HepG2 (cell line): Measurements from ENCODE around the gene PEMT. TPM values are rescaled to one million over a fixed set of nuclear protein-coding genes. Genes with fewer than 3 reads are reported as not detected.

Experiments used
- EEA1 ChIP-seq: sonication (generic); formaldehyde crosslinking; IDR thresholded peaks from 2 replicates; pipeline ENCODE4 v1.5.1; 2020; ENCODE audit warnings: mild to moderate bottlenecking, missing genetic modification reagents, borderline replicate concordance
- HMG20A ChIP-seq: IDR thresholded peaks from 2 replicates; pipeline ENCODE4 v1.6.1; 2016; ENCODE audit warnings: borderline replicate concordance
- HNRNPK ChIP-seq: fragments of 200-400 bp; formaldehyde crosslinking; IDR thresholded peaks from 2 replicates; pipeline ENCODE4 v1.6.1; 2018; ENCODE audit warnings: low read length, low read depth, moderate library complexity, mild to moderate bottlenecking; ENCODE audit not compliant: poor library complexity, severe bottlenecking
- KLF12 ChIP-seq: sonication (generic); formaldehyde crosslinking; IDR thresholded peaks from 2 replicates; pipeline ENCODE4 v1.4.0; 2020; ENCODE audit warnings: missing genetic modification reagents, borderline replicate concordance
- MEF2D ChIP-seq: sonication (generic); formaldehyde crosslinking; IDR thresholded peaks from 2 replicates; pipeline ENCODE4 v1.5.1; 2020; ENCODE audit warnings: mild to moderate bottlenecking, missing genetic modification reagents
- MZF1 ChIP-seq: sonication (generic); formaldehyde crosslinking; IDR thresholded peaks from 2 replicates; pipeline ENCODE4 v1.8.1; 2023; ENCODE audit warnings: mild to moderate bottlenecking, missing genetic modification reagents, borderline replicate concordance
- SNAPC5 ChIP-seq: sonication (generic); formaldehyde crosslinking; IDR thresholded peaks from 2 replicates; pipeline ENCODE4 v1.8.1; 2023; ENCODE audit warnings: mild to moderate bottlenecking, missing genetic modification reagents, borderline replicate concordance
- SOX13 ChIP-seq, 3 experiments: fragments of 450-650 bp in 1 of 3; sonication (generic) in 1 of 3; formaldehyde crosslinking in 1 of 3; IDR thresholded peaks in 2 of 3; conservative IDR thresholded peaks in 1 of 3; 2 replicates each; pipeline versions ENCODE4 v1.5.0 to v1.6.1; 2016 to 2020; ENCODE audit warnings: antibody characterized with exemption in 1 of 3, mild to moderate bottlenecking in 1 of 3, missing compliant biosample characterization in 1 of 3, missing genetic modification reagents in 1 of 3, moderate library complexity in 1 of 3
- SOX6 ChIP-seq, 2 experiments: fragments of 450-650 bp in 1 of 2; sonication (generic) in 1 of 2; formaldehyde crosslinking in 1 of 2; IDR thresholded peaks; 2 replicates each; pipeline versions ENCODE4 v1.4.0 to v1.6.1; 2017 to 2020; ENCODE audit warnings: antibody characterized with exemption in 1 of 2, mild to moderate bottlenecking in 1 of 2, missing genetic modification reagents in 1 of 2
- SPEN ChIP-seq: sonication (generic); formaldehyde crosslinking; IDR thresholded peaks from 2 replicates; pipeline ENCODE4 v1.5.1; 2020; ENCODE audit warnings: low read depth, mild to moderate bottlenecking, missing genetic modification reagents
- THAP8 ChIP-seq: sonication (generic); formaldehyde crosslinking; IDR thresholded peaks from 2 replicates; pipeline ENCODE4 v1.5.1; 2020; ENCODE audit warnings: missing genetic modification reagents, mild to moderate bottlenecking, borderline replicate concordance
- USF2 ChIP-seq, 2 experiments: sonication (generic) in 1 of 2; formaldehyde crosslinking in 1 of 2; IDR thresholded peaks; 2 replicates each; pipeline versions ENCODE4 v1.5.1 to v1.6.1; 2011 to 2020; ENCODE audit warnings: borderline replicate concordance in 1 of 2, low read depth in 1 of 2, low read length in 1 of 2, mild to moderate bottlenecking in 1 of 2, missing genetic modification reagents in 1 of 2, moderate library complexity in 1 of 2
- ZBTB42 ChIP-seq: sonication (generic); formaldehyde crosslinking; IDR thresholded peaks from 2 replicates; pipeline ENCODE4 v1.5.0; 2020; ENCODE audit warnings: mild to moderate bottlenecking, missing genetic modification reagents
- ZEB1 ChIP-seq: IDR thresholded peaks from 2 replicates; pipeline ENCODE4 v1.6.1; 2012; ENCODE audit warnings: mild to moderate bottlenecking, low read depth, inconsistent platforms; ENCODE audit not compliant: insufficient replicate concordance
- ZFP82 ChIP-seq: sonication (generic); formaldehyde crosslinking; IDR thresholded peaks from 2 replicates; pipeline ENCODE4 v1.5.1; 2020; ENCODE audit warnings: mild to moderate bottlenecking, missing genetic modification reagents, borderline replicate concordance
- ZNF547 ChIP-seq: sonication (generic); formaldehyde crosslinking; IDR thresholded peaks from 2 replicates; pipeline ENCODE4 v1.5.1; 2020; ENCODE audit warnings: mild to moderate bottlenecking, missing genetic modification reagents
- ZNF687 ChIP-seq: sonication (generic); formaldehyde crosslinking; IDR thresholded peaks from 2 replicates; pipeline ENCODE4 v1.5.1; 2020; ENCODE audit warnings: mild to moderate bottlenecking, missing genetic modification reagents, moderate library complexity
- ZNF691 ChIP-seq: sonication (generic); formaldehyde crosslinking; IDR thresholded peaks from 2 replicates; pipeline ENCODE4 v1.4.0; 2020; ENCODE audit warnings: missing genetic modification reagents, low read depth, mild to moderate bottlenecking, borderline replicate concordance
- polyA plus RNA-seq, 8 experiments: library from polyadenylated mRNA; depleted of rRNA in 3 of 8; stranded (reverse) in 7 of 8; unstranded in 1 of 8; fragments of >200 nt; fragmentation: Illumina TruSeq in 4 of 8; extraction: Trizol in 4 of 8; gene quantifications; 2 replicates each; pipeline versions ENCODE4 v1.2.1 to v1.2.3, GENCODE V29; 2011 to 2016; ENCODE audit warnings: low read depth in 4 of 8, missing spikeins in 1 of 8, mixed read lengths in 1 of 8; ENCODE audit not compliant: insufficient read depth in 1 of 8
- total RNA-seq, 5 experiments: library from RNA; depleted of rRNA; stranded (reverse); fragments of >200 nt; fragmentation: Illumina TruSeq; extraction: Trizol; gene quantifications; 2 replicates each; pipeline ENCODE4 v1.2.3, GENCODE V29; 2016; ENCODE audit warnings: low read depth in 1 of 5

The PEMT gene
- total and polyA plus RNA-seq, 2 of the 13 experiments (the other 11 are each of a cell fraction or from before 2014, with no cell fraction given): 31.7 to 43.6 TPM

DNA sequence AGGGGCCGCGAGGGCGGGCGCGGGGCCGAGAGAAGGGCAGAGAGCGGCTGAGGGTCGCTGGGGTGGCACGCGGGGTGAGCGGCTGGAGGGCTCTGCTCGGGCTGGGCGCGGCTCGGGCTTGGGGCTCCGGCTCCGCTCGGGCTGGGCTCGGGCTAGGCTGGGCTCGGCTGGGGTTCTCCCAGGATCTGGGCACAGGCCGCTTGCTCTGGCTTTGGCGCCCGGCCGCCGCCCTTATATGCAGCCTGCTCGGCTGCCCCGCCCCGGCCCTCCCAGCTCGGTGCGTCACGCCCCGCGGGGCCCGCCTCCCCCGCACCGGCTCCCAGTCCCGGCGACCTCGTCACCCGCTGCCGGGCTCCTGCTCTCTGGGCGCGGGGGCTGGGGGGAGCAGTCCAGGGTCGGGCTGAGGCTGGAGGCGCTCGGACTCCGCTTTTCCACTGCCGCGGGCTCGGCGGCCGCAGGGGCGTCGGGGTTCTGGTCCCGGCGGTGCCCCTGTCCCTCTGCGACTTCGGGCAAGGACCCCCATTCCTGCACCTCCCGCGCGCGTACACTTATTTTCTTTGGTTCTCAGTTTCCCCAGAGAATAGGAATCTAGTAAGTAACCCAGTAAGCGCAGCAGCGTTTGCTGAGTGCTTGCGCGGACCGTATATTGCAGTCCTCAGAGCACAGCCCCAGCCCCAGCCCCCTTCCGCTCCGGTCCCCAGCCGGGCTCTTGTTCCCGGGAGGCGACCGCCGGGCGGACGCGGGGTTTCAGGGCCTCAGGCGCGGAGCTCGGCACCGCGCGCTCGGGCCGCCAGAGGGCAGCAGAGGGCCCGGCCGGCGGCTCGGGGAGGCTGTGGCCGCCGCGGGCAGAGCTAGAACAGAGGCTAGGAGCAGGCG lies 95.1 kb downstream of the PEMT start, which contains the start of gene RASD1 (continued):
- TF ChIP-seq ZFP82 (CRISPR knock-in tag) (0 out of 2 replicates have a peak, but pooled peaks have one; percentile 53), ZBTB42 (CRISPR knock-in tag) (no peak), THAP8 (CRISPR knock-in tag) (no peak), HMG20A (CRISPR knock-in tag) (no peak), USF2 (IDR thresholded peaks at IDR 0.05; ENCODE audit: low read depth, low read length) (no peak), USF2 (CRISPR knock-in tag; IDR thresholded peaks at IDR 0.05; ENCODE audit: borderline replicate concordance) (no peak), ZEB1 (no peak), MZF1 (CRISPR knock-in tag) (no peak), EEA1 (CRISPR knock-in tag) (peak; percentile 79; the same call in 1 of the 2 replicates), ZNF687 (peak; percentile 85), SOX13 (IDR thresholded peaks at IDR 0.05) (no peak), SOX13 (CRISPR knock-in tag; conservative IDR thresholded peaks at IDR 0.05 in 1 of 2, IDR thresholded peaks at IDR 0.05 in 1 of 2) (peak in 1 of 2 experiments; percentile 35; a peak in 1 of 4 replicates), KLF12 (CRISPR knock-in tag) (0 out of 2 replicates have a peak, but pooled peaks have one; percentile 17), MEF2D (CRISPR knock-in tag) (no peak), ZNF691 (CRISPR knock-in tag) (no peak; the same call in 1 of the 2 replicates), ZNF547 (CRISPR knock-in tag) (no peak), SPEN (no peak), SOX6 (IDR thresholded peaks at IDR 0.05) (no peak), SOX6 (CRISPR knock-in tag; IDR thresholded peaks at IDR 0.05) (peak; percentile 15), SNAPC5 (CRISPR knock-in tag) (no peak), HNRNPK (peak; percentile 68)
